Measurements from ENCODE around the gene IL17D. TPM values are rescaled to one million over a fixed set of nuclear protein-coding genes. Genes with fewer than 3 reads are reported as not detected.

Gene IL17D
- 1 to 10 TPM in 1 of 4 donors, under 1 TPM in 1, not detected in 2; 0.35 to 3.2 TPM for total RNA-seq

GRCh38 chr13:20702915-20703779, at the start of gene IL17D:
TSS of gene IL17D (plus strand) at chr13:20703699. CDS start at chr13:20704002, 303 bp downstream.
- peaks cover 4 to 27% (median 7%) of the 10 kb centered on the region in 3 donors for H3K4me1 ChIP-seq
- DNase-seq = no peak

GRCh38 chr13:20654156-20654555, 49.3 kb upstream of the IL17D start:
- H3K4me1 ChIP-seq = no peaks in the 10 kb centered on the region
- no peak for TF ChIP-seq POLR2A (IDR thresholded peaks at IDR 0.05)
- no peak for TF ChIP-seq CTCF (IDR thresholded peaks at IDR 0.05)
- H3K27ac ChIP-seq = no peak overlapping the region
- H3K9me3 ChIP-seq = no peaks in the 10 kb centered on the region
- H3K27me3 ChIP-seq = no peaks in the 10 kb centered on the region
- no peak overlapping the region for H3K4me3 ChIP-seq
- DNase-seq = no peak
- intact Hi-C loops (cut with DNase I) = no loop called here
- 81 to 83% methylated on average over 1 of the region's 1 CpG for WGBS, 2 donors
- H3K36me3 ChIP-seq = peaks cover 0 to 1% (median 0%) of the 10 kb centered on the region in 3 donors

More at GRCh38 chr13:20702915-20703779, at the start of gene IL17D:
- H3K4me3 ChIP-seq = peak within 1 kb of the TSS; percentile 48 to 86 (median 61)
- H3K9me3 ChIP-seq = no peaks in the 10 kb centered on the region
- H3K36me3 ChIP-seq = no peaks in the 10 kb centered on the region
- H3K27me3 ChIP-seq = peaks cover 0 to 33% (median 0%) of the 10 kb centered on the region in 4 donors
- intact Hi-C loops (cut with DNase I) = loop anchor here (10.0 kb wide), 1 partner anchor 208 kb away; no protein-coding TSS in a partner anchor
- TF ChIP-seq POLR2A (IDR thresholded peaks at IDR 0.05) (no peak), CTCF (IDR thresholded peaks at IDR 0.05) (no peak)
- 3 to 7% methylated on average over 4 to 20 of the region's 94 CpGs for WGBS, 2 donors
- peak within 1 kb of the TSS; percentile 52 to 87 (median 68) for H3K27ac ChIP-seq

GRCh38 chr13:20658451-20659040, 45.0 kb upstream of the IL17D start:
- no peak overlapping the region for H3K4me3 ChIP-seq
- intact Hi-C loops (cut with DNase I) = no loop called here
- no peak overlapping the region for H3K27ac ChIP-seq
- WGBS, 2 donors = 62 to 74% methylated on average over 5 of the region's 5 CpGs
- H3K9me3 ChIP-seq = no peaks in the 10 kb centered on the region
- H3K27me3 ChIP-seq = no peaks in the 10 kb centered on the region
- DNase-seq = no peak
- H3K4me1 ChIP-seq = no peaks in the 10 kb centered on the region
- no peak for TF ChIP-seq CTCF (IDR thresholded peaks at IDR 0.05)
- TF ChIP-seq POLR2A (IDR thresholded peaks at IDR 0.05) = no peak
- H3K36me3 ChIP-seq = peaks cover 0 to 11% (median 0%) of the 10 kb centered on the region in 3 donors

GRCh38 chr13:20664351-20664750, 39.1 kb upstream of the IL17D start:
- Histone ChIP-seq H3K4me1 (no peaks in the 10 kb centered on the region), H3K4me3 (no peak overlapping the region), H3K9me3 (no peaks in the 10 kb centered on the region), H3K36me3 (peaks cover 0 to 13% (median 0%) of the 10 kb centered on the region in 3 donors), H3K27me3 (no peaks in the 10 kb centered on the region), H3K27ac (no peak overlapping the region)
- intact Hi-C loops (cut with DNase I) = no loop called here
- TF ChIP-seq CTCF (IDR thresholded peaks at IDR 0.05) = no peak
- TF ChIP-seq POLR2A (IDR thresholded peaks at IDR 0.05) = no peak
- DNase-seq = no peak

- intact Hi-C loops (cut with DNase I) = no loop called here
- WGBS, 2 donors = 92 to 94% methylated on average over 4 of the region's 4 CpGs
- no peak for TF ChIP-seq POLR2A (IDR thresholded peaks at IDR 0.05)
- no peak for TF ChIP-seq CTCF (IDR thresholded peaks at IDR 0.05)
- DNase-seq = no peak
- Histone ChIP-seq H3K9me3 (no peaks in the 10 kb centered on the region), H3K27ac (no peak overlapping the region), H3K27me3 (no peaks in the 10 kb centered on the region), H3K4me1 (no peaks in the 10 kb centered on the region), H3K4me3 (no peak overlapping the region), H3K36me3 (peaks cover 0 to 5% (median 0%) of the 10 kb centered on the region in 3 donors)
These were observed 36.6 kb upstream of the IL17D start for GRCh38 chr13:20666948-20667347.
